CMK (cell line): ENCODE results near the gene NAXD.
"Not testable (repeated sequence)": the region's sequence is repeated elsewhere in the genome, so short reads cannot be mapped to it uniquely, and the experiment has no call there.

Experiments
- DNase-seq: peaks from one replicate; pipeline ENCODE4 v3.0.0-alpha.2; 2010; ENCODE audit warnings: low read depth

The NAXD gene

GRCh38 chr13:110597041-110597689, 18.2 kb upstream of the NAXD start:
- DNase-seq = no peak

GRCh38 chr13:110600261-110600819, 15.0 kb upstream of the NAXD start:
- DNase-seq = no peak

DNA sequence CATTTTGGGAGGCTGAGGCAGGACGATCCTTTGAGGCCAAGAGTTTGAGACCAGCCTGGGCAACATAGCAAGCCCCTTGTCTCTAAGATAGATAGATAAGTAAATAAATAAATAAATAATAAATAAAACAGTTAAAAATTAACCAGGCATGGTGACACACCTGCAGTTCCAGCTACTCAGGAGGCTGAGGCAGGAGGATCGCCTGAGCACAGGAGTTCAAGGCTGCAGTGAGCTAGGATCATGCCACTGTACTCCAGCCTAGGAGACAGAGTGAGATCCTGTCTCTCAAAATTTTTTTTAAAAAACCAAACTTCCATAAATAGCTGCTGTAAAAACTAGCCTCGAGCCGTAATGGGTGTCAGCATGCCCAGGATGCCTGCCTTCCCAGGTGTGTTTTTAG, 14.4 kb upstream of the NAXD start:
- no peak for DNase-seq

DNA sequence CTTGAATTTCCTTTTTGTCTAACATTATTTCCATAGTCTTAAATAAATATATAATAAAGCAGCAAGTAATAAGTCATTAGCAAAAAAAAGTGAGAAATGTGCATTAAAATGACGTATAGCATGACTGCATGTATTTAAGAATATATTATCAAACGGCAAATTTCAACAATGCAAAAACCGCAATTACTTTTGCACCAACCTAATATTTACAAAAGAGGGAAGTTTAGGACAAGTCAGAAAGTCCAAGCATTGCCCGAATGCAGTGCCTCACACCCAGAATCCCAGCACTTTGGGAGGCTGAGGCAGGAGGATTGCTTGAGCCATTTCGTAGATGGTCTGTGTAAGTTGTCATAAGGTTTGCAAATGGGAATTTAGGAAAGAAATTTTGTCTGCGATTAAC, 10.2 kb upstream of the NAXD start:
- DNase-seq = no peak

- DNase-seq = not testable (repeated sequence)
Observed at GRCh38 chr13:110606281-110606680, 9.1 kb upstream of the NAXD start.

- no peak for DNase-seq
Observed at GRCh38 chr13:110607675-110608224, 7.6 kb upstream of the NAXD start.

GRCh38 chr13:110610955-110611595, 4.3 kb upstream of the NAXD start:
- DNase-seq = no peak

DNA sequence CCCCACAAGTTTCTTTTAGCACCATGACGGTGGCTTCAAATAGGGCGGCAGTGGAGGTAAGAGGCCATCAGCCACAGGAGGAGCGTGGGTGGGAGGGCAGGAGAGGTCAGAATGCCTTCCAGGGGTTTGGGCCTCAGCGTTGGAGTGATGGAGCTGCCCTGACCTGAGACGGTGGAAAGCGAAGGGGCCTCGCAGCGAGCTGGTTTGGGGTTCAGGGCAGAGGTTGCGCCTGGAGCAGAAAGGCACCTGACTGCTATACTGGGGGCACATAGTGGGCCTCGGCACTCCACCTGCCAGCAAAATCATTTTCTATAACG, 382 bp upstream of the NAXD start:
- DNase-seq = no peak

GRCh38 chr13:110616103-110617101, 1.1 kb downstream of the NAXD start:
- DNase-seq = no peak

DNA sequence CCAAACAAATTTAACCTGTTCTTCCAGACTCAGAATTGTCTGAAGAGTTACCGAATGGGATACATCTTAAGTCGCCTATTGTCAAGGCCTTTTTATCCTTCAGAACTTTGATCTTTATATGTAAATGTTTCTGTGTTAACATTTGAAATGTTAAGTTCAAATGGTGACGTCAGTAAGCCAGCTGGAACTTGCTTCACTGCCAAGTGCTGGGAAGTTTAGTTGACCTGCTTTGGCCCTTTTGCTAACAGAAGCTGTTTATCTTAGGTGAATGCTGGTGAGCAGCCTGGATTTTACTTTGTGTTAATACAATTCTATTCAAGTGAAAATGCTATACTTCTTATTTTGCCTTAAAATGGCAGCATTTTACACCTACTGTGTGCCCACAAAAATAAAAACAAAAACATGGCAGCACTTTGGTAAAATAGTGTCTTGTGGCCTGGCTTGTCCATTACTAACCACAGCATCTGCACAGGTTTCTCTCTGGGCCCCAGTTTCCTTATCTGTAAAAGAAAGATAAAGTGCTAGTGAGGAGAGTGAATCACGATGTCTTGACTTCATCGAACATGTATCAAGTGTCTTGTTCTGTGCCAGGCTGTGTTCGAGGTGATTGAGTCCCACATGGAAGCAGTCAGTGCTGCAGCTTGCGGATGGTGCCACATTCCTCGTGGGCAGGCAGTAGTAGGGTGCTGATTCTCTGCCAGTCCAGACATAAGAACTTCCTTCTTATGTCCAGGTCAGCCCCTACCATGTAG, 2.2 kb downstream of the NAXD start:
- DNase-seq = peak; percentile 45

GRCh38 chr13:110618167-110618566, 2.8 kb downstream of the NAXD start:
- no peak for DNase-seq

DNA sequence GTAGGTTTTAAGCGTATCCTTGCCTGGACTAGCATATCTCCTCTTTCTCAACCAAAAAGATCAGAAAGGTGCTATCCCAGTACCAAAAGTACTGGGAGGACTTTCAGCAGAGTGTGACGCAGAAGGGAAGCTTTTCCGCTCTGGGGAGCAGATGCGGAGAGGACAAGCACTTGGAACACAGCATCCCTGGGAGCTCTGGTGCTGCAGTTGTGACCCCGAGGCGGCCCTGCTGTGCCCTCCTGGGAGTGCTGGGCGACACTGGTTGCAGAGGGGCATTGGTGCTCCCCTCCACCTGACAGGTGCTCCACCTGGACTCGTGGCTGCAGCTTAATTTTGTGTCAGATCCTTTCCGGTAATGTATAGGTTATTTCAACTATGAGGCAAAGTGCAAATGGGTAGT, 3.4 kb downstream of the NAXD start:
- no peak for DNase-seq

GRCh38 chr13:110620596-110620995, 5.3 kb downstream of the NAXD start:
- no peak for DNase-seq

DNA sequence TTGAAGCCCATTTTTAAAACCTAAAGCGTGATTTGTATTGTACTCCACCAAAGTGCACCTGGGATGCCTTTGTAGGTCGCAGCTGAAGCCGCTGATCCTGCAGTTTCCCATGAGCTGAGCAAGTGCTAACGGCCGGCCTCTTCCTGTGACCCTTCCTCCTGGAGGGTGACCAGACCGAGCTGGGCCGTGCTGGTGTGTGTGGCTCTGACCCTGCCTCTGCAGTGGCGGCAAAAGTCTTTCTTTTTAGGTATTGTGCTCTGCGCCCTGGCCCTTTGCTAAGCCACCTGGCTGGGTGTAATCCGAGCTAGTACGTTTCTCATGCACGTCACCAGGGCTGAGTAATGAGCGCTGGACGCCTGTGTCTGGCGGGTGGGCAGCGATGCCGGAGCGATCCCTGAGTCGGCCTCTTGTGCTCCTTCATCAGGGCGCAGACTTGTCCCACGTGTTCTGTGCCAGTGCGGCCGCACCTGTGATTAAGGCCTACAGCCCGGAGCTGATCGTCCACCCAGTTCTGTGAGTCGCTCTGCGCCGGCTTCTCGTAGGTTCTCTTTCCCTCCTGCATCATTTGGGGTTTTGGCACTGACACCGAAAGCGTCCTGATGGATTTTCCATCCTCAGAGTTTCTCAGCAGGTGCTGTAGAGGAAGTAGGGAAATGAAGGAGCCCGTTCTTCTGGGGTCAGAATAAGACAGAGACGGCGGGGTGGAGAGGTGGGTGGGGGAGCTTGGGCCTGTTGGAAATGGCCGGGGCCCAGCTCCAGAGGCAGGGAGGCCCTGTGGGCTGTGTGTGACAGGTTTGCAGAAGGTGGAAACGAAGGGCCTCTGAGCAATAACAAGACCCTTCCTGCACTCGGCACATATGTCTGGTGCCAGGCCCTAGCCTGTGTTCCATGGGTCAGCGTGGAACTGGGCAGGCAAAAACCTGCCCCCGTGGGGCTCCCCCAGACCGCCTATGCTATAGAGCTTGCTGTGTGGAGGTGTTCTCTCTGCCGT, 9.7 kb downstream of the NAXD start:
- DNase-seq = no peak

GRCh38 chr13:110625771-110626321, 10.5 kb downstream of the NAXD start:
- DNase-seq = no peak

GRCh38 chr13:110626521-110626920, 11.2 kb downstream of the NAXD start:
- no peak for DNase-seq

DNA sequence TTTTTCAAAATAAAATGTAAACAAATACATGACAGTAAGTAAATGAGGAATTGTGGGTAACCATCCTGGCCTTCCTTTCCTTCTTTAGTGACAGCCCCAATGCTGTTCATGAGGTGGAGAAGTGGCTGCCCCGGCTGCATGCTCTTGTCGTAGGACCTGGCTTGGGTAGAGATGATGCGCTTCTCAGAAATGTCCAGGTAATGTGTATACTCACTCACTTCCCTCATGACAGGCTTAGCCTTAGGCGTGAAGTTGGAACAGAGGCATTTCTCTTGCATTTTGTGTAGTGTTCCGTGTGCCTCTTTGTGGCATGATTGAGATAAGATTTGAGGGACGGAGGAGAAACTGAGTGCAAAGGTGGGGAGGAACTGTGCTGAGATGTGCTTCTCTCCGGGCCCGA, 12.0 kb downstream of the NAXD start:
- DNase-seq = no peak

DNA sequence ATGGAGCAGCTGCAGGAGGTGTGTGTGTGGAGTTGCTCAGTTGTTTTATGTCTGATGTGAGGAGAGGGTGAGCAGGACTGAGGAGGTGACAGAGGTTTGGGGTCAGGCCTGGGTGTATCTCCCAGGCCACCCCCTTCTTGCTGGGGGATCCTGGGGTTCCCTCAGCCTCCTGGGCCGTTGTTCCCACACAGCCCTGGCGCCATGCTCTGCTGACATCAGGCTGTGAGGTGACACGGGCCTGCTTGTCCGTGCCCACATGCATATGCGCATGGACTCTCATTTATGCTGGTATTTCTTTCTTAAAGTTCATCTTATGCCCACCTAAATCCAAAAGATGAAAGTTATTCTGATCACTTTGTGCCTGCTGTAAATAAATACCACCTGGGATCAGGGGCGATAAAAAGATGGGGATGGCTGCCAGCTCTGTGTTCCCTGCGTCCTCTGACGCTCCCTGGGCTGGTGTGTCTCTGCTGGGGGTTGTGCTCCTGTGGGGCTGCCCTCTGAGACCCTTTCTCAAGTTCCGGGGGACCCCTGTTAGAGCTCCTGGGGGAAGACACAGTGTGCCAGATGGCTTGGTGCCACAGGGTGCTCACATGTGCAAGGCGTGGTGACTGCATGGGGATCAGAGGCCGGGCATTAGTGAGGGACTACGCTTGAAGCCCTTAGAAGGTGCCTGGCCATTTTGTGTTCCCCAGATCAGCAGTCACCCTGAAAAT, 12.6 kb downstream of the NAXD start:
- no peak for DNase-seq

DNA sequence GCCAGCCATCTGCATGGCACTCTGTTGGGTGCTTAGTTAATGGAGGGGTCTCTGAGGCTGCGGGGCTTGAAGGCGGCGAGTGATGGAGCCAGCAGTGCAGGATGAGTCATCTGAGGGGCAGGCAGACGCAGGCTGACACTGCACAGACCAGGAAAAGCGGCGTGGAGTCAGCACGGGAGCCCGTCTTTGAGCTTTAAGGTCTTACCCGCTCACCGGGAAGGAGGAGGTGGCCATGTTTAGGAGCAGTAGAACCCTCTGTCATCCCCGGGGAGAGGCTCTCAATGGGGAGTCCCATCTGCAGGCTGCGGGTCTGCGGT, 13.1 kb downstream of the NAXD start:
- DNase-seq = no peak
